ENCODE measurements around the gene USP8. TPM values are rescaled to one million over a fixed set of nuclear protein-coding genes. Genes with fewer than 3 reads are reported as not detected.

USP8 gene
- total RNA-seq, 1 donor from 2014 or later: 42.3 TPM

GRCh38 chr15:50544368-50544767 lies 120.2 kb downstream of the USP8 start:
- DNase-seq: no peak

DNA sequence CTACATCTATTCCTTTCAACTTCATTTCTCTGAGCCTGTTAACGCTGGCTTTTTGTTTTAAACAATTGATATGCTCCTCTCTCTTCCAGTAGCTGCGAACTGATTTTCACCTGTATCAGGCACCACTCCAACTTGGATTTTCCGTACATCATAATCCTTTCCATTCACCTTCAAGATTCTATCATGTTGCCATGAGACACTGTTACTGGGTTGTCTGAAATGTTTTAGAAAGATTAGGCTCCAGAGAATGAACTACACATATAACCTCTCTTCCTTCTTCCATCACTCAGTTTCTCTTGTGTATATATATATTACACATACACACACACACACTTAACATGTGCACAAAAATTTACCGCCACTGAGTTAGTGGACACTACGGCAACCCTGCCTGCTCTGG lies 122.4 kb downstream of the USP8 start, which contains the start of gene USP50:
Gene USP50, minus strand, starts transcription at position 101 of the 400 bp plus-strand sequence. CDS start 141 bp downstream, outside the sequence.
- no peak for DNase-seq

DNA sequence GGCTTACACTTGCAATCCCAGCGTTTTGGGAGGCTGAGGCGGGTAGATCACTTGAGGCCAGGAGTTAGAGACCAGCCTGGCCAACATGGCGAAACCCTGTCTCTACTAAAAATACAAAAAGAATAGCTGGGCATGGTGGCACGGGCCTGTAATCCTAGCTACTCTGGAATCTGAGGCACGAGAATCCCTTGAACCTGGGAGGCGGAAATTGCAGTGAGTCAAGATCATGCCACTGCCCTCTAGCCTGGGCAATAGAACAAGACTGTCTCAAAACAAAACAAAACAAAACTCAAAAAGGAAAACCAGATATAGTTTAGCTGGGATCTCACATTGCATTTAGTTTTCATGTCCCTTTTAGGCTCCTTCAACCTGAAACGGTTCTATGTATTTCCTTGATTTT lies 125.1 kb downstream of the USP8 start:
- DNase-seq: no peak

GRCh38 chr15:50552238-50552637 lies 128.0 kb downstream of the USP8 start:
- DNase-seq: no peak

GRCh38 chr15:50556642-50557371 lies 132.6 kb downstream of the USP8 start:
- no peak for DNase-seq

DNA sequence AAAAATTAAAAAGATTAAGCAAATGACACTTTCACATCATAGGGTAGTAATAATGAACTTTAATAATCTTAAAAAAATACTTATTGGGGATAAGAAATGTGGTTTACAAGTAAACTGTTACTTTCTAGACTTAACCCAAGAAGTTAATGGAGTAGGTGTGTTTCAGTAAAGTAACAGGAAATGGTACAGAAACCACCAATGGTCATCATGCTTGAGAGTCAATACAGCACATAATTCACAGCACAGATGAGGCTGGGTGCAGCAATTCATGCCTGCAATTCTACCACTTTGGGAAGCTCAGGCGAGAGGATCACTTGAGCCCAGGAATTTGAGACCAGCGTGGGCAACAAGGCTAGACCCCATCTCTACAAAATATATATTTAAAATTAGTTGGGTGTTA lies 133.8 kb downstream of the USP8 start:
- no peak for DNase-seq

GRCh38 chr15:50562735-50563640 lies 138.8 kb downstream of the USP8 start:
- DNase-seq: no peak

GRCh38 chr15:50563756-50564155 lies 139.6 kb downstream of the USP8 start:
- no peak for DNase-seq

Small RNA genes lying within 50 kb of the gene (small RNA-seq; reads per million reads assigned to genes)
- gene RNA5SP395 (ENCODE audit: low replicate concordance): 0.08 reads per million

Other genes starting within 250 kb of the USP8 start
- gene SLC27A2, start 242.2 kb upstream of the USP8 start, total RNA-seq: 0.31 TPM
- 3.4 TPM for gene HDC, start 158.7 kb upstream of the USP8 start, total RNA-seq
- 36.1 TPM for gene GABPB1, start 69.2 kb upstream of the USP8 start, total RNA-seq
- gene USP50, start 122.3 kb downstream of the USP8 start, total RNA-seq: not detected